ENCODE results near the gene CTTNBP2NL.

The CTTNBP2NL gene, protein sequence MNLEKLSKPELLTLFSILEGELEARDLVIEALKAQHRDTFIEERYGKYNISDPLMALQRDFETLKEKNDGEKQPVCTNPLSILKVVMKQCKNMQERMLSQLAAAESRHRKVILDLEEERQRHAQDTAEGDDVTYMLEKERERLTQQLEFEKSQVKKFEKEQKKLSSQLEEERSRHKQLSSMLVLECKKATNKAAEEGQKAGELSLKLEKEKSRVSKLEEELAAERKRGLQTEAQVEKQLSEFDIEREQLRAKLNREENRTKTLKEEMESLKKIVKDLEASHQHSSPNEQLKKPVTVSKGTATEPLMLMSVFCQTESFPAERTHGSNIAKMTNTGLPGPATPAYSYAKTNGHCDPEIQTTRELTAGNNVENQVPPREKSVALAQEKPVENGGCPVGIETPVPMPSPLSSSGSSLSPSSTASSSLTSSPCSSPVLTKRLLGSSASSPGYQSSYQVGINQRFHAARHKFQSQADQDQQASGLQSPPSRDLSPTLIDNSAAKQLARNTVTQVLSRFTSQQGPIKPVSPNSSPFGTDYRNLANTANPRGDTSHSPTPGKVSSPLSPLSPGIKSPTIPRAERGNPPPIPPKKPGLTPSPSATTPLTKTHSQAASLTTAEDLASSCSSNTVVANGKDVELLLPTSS

DNA sequence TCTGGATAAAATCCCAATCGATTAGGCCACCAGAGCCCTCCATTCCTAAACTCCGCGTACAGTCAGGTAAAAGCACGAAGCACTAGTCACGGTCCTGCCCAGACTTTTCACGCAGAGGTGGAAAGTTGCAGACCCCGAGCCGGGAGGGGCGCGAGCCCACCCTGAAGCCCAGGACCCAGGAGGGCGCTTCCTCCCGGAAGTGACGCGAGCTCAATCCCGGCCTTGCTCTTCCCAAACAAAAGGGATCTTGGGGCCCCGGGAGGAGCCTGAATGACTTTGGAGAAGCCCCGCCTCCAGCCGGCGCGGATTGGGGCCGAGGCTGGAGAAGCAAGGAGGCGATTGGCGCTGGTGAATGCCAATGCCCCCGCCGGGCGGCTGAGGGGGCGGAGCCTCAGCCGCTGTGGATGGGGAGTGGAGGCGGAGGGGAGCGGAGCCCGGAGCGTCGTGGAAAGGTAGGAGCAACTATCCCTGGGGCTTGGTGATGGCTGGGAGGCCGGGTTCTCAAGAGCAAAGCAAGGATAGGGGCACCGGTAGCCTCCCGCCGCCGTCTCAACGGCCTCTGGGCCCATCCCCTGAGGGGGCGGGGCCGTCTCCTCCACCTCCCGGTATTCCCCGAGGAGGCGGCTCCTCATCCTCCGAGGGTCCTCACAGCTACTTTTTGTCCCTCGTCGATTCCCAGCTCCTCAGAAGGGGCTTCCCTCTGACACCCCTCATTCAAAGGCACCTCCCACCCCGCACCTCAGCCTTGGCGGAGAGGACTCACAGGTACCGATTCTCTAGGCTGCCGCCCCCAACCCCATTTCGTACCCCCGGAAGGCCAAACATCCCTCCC, at the start of gene CTTNBP2NL:
Gene CTTNBP2NL, plus strand, starts transcription at position 394 of the 832 bp plus-strand sequence. CDS start 19,952 bp downstream, outside the sequence.
- DNase-seq = peak; percentile 83 to 86

DNA sequence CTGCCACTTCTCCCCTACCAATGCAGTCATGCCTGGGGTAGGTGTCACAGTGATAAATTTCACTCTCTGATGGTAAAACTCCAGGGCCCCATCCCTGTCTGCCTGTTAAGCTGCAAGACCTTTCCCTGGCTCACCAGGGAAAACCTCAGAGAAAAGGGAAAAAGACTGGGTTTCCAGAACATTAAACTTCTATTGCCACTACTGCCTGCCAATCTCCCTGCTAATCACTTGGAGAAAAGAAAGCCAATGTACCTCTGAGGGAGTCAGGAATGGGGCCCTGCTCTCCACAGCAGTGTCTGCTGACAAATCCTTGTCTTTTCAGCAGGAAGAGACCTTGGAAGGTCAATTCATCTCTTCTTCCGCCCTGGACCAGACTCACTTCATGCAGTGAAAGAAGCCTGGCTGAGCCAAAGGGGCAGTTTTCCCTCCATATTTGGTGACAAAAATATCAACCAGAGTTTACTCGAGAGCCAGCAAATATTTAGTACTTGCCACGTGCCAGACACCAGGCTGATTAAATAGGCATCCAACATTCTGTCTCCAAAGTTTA, 49.1 kb upstream of the CTTNBP2NL start:
- DNase-seq = no peak

DNA sequence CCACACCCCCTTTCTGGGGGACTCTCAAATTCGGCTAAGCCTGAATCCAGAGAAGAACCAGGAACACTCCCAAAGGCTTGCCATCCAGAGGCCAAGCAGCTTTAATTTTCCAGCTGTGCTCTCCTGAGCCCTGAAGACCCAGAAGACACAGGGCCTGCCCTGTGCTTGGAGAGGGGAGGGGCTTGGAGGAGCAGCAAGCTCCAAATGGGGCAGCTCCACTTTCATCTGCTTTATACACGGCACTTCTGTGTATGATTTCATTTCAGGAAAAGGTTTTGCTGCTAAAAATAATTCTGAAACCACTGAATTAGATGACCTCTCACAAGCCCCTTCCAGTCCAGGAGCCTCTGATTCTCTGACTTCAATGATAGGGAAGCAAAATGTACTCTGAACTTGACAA, 39.2 kb upstream of the CTTNBP2NL start:
- DNase-seq = no peak

DNA sequence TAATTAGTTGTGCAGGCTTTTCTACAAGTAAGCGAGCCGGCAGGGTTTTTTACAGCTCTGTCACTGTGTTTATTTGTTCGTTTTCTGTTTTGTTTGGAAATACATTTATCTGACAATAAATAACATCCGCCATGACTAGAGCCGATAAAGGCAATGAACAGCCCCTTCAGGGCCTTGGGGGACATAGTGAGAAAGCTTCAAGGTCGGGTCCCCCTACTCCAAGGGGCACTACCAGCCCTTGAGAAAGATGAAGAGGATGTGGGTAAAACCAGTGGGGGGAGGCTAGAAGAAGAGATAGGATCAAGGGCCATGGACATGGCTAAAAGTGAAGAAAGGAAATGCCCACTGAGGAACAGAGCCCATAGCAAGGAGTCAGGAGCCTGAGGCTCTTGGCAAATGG, 38.5 kb upstream of the CTTNBP2NL start:
- DNase-seq = no peak

DNA sequence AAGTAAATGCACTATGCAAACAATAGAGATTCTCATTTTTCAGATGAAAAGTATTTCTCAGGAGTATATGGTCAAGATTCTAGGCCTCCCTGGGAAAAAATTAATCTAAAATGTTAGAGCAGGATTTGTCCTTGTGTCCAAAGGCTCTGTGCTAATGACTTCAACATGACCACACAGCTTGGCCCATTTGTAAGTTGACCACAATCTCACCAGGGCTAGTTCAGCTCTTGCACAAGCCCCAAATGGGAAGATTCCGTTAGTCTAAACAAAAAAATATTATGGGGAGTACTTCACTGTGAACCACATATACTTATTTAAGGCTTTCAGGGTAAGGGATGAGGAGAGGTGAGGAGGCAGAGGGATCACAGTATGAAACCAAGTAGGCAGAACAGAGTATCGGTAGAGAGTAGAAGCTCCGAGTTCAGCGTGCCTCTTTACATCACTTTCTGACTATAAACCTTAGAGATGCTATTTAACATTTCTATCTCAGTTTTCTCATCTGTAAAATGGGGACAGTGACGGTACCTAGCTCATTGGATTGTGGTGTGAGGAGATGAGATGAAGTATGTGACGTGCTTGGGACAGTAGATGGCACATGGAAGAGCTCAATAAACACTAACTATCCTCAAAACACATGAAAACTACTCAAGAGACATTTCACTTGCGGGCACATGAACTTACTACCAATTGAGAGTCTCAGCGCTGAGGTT, 37.8 kb upstream of the CTTNBP2NL start:
- DNase-seq = no peak

DNA sequence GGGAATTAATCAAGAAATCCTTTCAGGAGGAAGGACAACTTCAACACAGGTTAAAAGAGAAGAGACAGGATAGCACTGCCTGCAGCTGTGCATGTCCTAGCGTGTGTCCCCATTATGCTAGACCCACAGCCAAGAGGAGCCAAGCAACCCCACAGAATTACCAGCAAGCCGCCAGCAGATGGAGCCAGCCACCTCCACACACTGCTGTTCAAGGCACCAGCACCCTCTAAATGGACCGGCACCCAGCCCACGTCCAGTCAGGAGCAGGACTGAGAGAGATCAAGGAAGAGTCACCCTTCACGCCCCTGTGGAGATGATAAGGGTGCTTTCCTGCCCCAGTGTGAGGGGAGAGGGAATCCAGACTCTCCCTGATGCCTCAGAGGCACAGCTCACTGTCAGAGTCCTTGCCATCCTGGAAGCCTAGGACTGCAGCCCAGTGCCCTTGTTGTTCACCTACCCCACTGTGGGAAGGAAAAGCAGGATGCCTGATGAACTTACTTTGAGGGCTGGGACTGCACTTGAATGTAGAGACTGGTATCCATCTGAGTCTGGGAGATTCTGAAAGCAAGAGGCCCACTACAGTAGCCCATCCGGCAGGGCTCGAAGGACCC, 37.1 kb upstream of the CTTNBP2NL start:
- DNase-seq = peak; percentile 48 to 50

DNA sequence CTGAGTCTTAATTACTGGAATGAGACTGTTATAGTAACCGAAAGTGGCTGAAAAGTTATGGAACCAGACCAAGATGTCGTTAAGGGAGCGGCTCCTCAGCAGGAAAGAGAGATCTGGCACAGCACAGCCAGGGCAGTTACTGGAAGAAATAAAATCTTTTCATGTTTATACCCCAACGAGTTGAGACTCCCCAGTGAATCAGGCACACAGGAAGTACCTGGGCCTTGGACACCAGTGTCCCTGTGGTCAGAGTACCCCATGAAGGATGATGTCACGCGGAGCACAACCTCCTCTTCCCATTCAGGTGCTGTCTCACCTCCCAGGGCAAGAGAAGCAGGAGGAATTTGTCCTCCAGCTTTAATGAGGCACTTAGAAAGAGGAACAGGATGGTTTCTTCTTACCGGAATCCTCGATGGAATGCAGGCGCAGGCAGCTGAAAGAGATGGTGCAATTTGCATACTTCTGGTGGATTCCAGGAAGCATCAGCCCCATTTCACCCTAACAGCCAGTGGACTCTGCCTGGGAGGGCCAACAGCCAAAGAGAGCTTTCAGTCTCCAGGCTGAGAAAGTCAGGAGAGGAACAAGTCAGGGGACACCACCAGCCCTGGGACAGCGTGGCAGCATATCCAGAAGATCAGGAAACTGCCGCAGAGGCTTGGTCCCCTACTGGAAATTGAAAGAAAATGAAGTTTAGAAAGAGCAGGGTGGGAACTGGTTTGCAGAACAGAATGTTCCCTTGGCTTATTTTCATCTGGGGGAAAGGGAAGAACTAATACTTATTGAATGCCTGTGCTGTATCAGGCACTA, 35.9 kb upstream of the CTTNBP2NL start:
- no peak for DNase-seq

DNA sequence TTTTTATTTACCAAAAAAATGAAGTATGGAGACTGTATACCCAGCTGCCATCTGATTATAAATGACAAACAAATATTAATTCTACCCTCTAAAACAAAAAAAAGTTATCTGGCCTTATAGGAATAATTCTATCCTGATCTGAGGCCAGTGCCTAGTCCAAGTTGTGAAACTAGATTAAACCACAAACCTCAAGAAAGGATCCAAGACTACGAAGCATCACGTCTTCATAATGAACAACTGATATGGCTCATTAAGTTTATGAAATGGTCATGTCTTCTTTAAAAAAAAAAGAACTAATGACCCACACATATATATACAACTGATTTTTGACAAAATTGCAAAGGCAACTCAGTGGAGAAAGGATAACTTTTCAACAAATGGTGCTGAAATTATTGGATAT, 32.4 kb upstream of the CTTNBP2NL start:
- no peak for DNase-seq

DNA sequence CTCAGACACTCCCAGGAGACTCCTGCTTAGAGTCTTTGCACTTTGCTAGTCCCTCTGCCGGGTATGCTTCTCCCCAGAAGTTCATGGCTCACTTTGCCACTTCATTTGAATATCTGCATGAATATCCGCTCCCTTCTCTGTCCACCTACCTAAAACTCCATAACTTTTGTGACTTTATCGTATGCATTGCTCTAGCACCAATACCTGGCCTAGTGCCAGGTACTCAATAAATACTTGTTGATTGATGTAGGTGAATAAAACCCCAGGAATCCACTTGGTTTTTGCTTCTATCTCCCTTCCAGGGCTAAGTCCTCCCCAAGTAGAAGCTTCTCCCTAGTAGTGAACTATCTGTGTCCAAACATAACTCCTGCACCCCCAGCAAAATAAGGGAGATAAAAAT, 27.8 kb upstream of the CTTNBP2NL start:
- no peak for DNase-seq

DNA sequence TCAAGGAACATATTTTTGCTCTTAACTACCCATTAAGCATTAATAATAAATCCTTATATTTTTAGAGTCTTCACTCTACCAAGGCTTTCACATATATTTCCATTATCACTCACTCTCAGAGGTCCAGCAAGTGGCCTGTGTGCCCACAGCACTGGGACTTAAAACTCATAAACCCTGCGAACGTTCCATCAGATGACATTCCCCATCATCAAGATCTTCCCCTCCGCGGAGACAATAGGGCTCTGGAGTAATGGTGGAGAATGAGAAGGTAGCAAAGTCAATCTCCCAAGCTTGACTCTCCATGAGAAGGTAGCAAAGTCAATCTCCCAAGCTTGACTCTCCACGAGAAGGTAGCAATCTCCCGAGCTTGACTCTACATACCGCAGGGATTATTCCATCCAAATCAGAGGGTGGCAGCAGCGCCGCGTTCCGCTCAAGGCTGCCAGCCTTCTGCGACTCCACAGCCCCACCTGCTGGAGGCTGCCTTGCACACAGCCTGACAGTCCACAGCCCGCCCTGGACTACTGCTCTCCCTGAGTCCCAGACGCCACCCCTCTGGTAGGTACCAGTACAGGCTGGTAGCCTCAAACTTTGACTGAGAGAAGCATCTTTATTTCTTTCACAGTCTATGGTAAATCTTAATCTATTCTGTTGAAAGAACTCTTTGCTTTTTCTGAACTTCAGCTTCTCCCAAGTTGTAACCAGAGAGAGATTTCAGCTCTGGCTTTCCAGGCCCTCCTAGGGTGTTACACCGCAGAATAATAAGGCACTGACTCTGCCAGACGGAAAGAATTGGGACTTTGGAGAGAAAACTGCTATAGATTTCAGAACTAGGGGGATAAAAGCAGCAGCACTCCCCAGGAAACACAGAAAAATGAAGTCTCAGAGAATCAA, 26.4 kb upstream of the CTTNBP2NL start:
- DNase-seq = peak; percentile 92

DNA sequence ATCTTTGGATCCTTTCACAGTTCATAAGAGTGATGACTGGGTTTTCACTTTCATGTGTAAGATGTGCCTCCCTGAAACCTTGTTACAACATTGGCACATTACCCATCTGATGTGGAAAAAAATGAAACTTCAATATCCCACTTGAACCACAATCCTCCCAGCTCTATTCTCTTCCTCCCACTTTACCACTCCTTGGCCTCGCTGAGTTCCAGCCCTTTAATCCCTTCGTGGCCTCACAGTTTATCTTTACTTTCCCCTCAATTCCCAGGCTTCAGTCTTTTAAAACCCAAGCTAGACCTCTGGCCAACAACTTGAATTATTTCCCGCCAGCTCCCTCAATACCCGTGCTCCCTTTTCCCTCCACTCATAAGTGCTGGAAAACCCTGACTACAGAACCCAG, 25.0 kb upstream of the CTTNBP2NL start:
- no peak for DNase-seq

DNA sequence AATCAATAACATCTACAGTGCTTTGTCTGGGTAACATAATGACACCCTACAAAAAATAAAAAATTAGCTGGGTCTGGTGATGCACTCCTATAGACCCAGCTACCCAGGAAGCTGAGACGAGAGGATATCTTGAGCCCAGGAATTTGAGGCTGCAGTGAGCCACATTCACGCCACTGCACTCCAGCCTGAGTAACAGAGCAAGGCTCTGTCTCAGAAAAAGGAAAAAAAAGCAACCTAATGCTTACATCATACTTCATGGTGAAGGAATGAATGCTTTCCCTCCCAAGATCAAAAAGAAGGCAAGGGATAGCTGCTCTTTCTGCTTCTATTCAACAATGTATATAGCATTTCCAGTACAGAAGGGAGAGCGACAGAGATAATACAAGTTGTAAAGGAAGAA, 24.2 kb upstream of the CTTNBP2NL start:
- no peak for DNase-seq

DNA sequence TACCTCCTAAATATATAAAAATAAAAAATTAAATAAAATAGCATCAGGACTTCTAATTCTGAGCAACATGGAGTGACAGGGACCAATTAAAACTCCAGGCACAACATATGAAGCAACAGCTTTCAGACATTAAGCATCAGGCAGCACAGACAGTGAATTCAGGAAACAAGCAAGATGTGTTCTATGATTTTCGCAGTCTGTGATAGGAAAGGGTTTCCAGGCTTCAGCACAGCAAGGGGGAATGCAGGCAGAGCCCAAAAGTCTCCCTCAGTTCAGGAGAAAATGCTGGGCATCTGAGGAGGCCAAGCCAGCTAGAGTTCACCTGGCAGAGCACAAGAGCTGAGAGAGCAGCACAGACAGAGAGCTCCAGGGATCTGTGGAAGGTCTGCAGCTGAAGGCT, 22.2 kb upstream of the CTTNBP2NL start:
- no peak for DNase-seq

DNA sequence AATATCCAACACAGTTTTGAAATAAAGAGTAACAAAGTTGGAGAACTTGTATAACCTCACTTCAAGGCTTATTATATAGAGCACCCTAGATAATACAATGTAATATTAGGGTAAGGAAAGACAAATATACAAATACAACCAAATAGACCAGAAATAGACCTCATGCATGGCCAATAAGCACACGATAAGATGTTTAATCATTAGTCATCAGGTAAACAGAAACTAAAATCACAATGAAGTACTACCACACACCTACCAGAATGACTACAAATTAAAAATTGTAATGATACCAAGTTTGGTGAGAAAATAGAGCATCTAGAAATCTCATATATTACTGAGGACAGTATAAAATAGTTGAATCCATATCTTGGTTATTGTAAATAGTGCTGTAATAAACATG, 20.3 kb upstream of the CTTNBP2NL start:
- no peak for DNase-seq

DNA sequence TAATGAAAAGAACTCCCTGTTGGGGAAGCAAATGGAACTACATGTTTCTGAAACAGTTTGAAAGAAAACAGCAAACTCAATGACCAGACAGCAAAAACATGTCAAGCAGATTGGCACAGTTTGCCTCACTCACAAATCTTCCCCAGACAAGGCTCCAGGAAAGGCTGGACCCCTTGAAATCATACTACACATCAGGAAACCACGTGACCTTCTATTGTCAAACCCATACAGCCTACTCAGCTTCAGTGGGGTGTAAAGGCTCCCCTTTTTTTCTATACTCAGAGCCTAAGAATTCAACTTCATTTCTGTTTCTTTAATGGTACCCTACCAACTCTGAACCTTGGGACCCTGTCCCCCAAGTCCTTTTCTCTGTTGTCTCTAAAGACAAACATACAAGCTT, 15.7 kb upstream of the CTTNBP2NL start:
- no peak for DNase-seq

DNA sequence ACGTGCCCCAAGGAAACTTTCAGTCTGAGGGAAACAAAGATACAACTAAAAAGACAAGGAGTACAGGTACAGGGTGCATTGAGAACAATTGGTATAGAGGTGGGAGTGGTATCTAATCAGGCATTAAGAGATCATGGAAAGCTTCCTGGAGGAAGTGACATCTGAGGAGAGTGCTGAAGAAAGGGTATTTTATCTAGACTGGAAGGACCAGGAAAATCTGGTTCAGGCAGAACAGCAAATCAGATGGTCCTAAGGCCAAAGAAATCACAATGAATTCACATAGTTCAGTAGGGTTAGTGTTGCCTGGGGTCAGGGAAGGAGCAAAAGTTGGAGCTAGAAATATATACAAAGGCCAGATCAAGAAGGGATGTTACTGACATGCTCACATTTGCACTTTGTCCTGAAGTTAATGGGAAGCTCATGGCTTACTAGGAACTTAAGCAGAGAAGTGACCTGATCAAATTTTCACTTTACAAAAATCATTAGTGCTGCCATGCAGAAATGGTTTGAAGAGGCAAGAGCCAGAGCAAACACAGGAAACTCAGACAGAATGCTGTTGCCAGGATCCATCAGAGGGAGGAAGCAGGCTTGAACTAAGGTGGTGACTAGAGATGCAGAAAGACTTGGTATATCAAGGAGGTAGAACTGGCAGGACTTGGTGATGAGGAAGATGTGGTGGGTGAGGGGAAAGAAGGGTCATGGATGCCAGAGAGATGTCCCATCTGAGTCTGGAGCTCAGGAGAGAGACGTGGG, 14.5 kb upstream of the CTTNBP2NL start:
- DNase-seq = no peak

DNA sequence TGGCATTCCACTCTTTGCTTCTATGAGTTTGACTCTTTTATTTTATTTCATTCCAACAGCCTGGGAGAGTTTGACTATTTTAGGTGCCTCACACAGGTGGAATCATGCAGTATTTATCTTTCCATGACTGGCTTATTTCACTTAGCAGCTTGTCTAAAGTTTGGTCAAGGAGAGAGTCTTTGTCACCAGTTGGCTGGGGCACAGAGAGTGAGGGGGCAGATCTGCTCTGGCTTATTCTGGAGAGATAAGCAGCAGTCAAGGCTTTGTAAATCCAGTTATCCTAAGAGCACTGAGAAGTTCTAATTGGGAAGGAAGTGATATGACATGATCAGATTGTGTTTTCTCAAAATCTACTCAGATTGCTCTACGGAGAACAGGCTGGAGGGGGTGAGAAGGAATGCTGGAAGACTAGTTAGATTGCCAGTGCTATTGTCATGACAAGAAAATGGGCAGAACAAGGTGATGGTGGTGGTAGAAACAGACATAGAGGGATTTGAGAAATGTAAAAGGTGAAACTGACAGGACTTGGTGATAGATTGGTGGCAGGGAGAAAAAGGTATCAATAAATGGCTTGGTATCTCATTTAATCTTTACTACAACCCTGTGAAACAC, 12.1 kb upstream of the CTTNBP2NL start:
- no peak for DNase-seq

DNA sequence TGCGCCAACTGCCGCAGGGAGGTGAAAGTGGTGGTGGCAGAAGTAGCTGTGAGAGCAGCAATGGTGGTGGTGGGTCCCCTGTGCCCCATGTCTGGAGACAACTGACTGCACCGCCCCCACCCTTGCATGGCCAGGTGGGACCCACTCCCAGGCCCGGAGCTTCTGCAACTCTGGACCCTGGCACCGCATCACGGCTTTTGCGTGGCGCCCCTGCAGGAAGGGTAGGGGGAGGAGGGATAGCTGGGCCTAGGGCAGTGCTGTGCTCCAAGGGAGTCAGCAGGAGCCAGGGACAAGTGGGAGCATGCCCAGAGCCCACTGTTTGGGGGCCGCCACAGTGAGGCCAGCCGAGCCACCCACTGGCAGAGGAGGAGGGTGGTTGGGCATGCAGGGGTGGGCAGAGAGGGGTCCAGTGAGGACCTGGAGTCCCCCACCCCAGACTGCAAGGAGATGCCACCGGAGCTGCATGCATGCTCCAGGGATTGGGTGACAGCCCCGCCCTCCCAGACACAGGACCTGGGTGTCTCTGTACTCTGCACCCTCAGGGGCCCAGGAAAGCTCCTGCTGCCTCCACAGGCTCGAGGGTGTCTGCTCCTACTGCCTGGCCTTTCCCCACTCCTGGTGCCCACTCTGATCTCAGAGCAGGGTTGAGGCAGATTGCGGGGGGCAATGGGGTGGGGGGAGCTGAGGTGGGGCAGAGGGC, 9.8 kb upstream of the CTTNBP2NL start:
- no peak for DNase-seq
